ENCODE measurements around the gene OR10A5. TPM values are rescaled to one million over a fixed set of nuclear protein-coding genes. Genes with fewer than 3 reads are reported as not detected.
"Not testable (repeated sequence)": the region's sequence is repeated elsewhere in the genome, so short reads cannot be mapped to it uniquely, and the experiment has no call there.

Gene OR10A5
- total RNA-seq, 4 donors from 2014 or later = not detected

- TF ChIP-seq CTCF (IDR thresholded peaks at IDR 0.05) (no peak), POLR2A (IDR thresholded peaks at IDR 0.05) (no peak)
- Histone ChIP-seq H3K9me3 (no peaks in the 10 kb centered on the region), H3K36me3 (no peaks in the 10 kb centered on the region), H3K27ac (no peak overlapping the region), H3K4me1 (no peaks in the 10 kb centered on the region), H3K27me3 (no peaks in the 10 kb centered on the region), H3K4me3 (no peak overlapping the region)
- intact Hi-C loops (cut with DNase I) = no loop called here
- WGBS, 2 donors = 64 to 82% methylated on average over 1 of the region's 1 CpG
- DNase-seq = no peak
Observed at GRCh38 chr11:6871278-6871677, 25.8 kb downstream of the OR10A5 start.

DNA sequence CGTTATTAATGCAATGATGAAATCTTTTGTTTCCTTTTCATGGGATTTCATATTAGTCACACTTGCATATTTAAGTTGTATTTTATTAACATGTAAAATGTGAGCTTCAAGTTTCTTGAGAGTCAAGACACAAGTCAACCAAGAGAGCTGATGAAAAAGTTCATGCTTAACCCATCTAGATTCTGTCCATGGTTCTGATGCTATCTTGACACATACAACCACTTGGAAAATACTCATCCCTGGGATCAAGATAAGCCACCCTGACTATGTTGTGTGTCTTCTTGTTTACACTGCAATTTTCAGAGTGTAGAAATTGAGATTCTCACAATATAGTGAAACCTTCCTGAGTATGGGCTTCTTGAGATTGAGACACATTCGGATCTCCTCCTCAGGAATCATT lies 30.3 kb downstream of the OR10A5 start:
- 69 to 78% methylated on average over 2 of the region's 2 CpGs for WGBS, 2 donors
- H3K36me3 ChIP-seq = no peaks in the 10 kb centered on the region
- no peaks in the 10 kb centered on the region for H3K4me1 ChIP-seq
- no peak for DNase-seq
- no peak for TF ChIP-seq CTCF (IDR thresholded peaks at IDR 0.05)
- TF ChIP-seq POLR2A (IDR thresholded peaks at IDR 0.05) = no peak
- H3K9me3 ChIP-seq = no peaks in the 10 kb centered on the region
- H3K27me3 ChIP-seq = no peaks in the 10 kb centered on the region
- intact Hi-C loops (cut with DNase I) = no loop called here
- H3K4me3 ChIP-seq = no peak overlapping the region
- H3K27ac ChIP-seq = no peak overlapping the region

GRCh38 chr11:6876325-6876724 lies 30.8 kb downstream of the OR10A5 start, which contains the start of gene OR10A4:
Gene OR10A4 (plus strand): TSS chr11:6876625. CDS start chr11:6876648, 23 bp downstream.
- intact Hi-C loops (cut with DNase I) = no loop called here
- Histone ChIP-seq H3K36me3 (no peaks in the 10 kb centered on the region), H3K27me3 (no peaks in the 10 kb centered on the region), H3K27ac (no peak within 1 kb of the TSS), H3K9me3 (no peaks in the 10 kb centered on the region), H3K4me3 (no peak within 1 kb of the TSS), H3K4me1 (no peaks in the 10 kb centered on the region)
- TF ChIP-seq CTCF (IDR thresholded peaks at IDR 0.05) = no peak
- no peak for TF ChIP-seq POLR2A (IDR thresholded peaks at IDR 0.05)
- WGBS, 2 donors = 81 to 93% methylated on average over 1 of the region's 1 CpG
- DNase-seq = no peak

DNA sequence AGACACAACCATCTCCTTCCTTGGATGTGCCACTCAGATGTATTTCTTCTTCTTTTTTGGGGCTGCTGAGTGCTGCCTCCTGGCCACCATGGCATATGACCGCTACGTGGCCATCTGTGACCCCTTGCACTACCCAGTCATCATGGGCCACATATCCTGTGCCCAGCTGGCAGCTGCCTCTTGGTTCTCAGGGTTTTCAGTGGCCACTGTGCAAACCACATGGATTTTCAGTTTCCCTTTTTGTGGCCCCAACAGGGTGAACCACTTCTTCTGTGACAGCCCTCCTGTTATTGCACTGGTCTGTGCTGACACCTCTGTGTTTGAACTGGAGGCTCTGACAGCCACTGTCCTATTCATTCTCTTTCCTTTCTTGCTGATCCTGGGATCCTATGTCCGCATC lies 31.4 kb downstream of the OR10A5 start:
- Histone ChIP-seq H3K27me3 (no peaks in the 10 kb centered on the region), H3K9me3 (no peaks in the 10 kb centered on the region), H3K4me3 (no peak overlapping the region), H3K27ac (no peak overlapping the region), H3K36me3 (no peaks in the 10 kb centered on the region), H3K4me1 (no peaks in the 10 kb centered on the region)
- no peak for TF ChIP-seq POLR2A (IDR thresholded peaks at IDR 0.05)
- TF ChIP-seq CTCF (IDR thresholded peaks at IDR 0.05) = no peak
- WGBS, 2 donors = 82 to 87% methylated on average over 3 of the region's 3 CpGs
- intact Hi-C loops (cut with DNase I) = no loop called here
- no peak for DNase-seq

- Histone ChIP-seq H3K4me3 (no peak overlapping the region), H3K36me3 (no peaks in the 10 kb centered on the region), H3K27ac (no peak overlapping the region), H3K9me3 (no peaks in the 10 kb centered on the region), H3K27me3 (no peaks in the 10 kb centered on the region), H3K4me1 (no peaks in the 10 kb centered on the region)
- TF ChIP-seq CTCF (IDR thresholded peaks at IDR 0.05) (no peak), POLR2A (IDR thresholded peaks at IDR 0.05) (no peak)
- intact Hi-C loops (cut with DNase I) = no loop called here
- no peak for DNase-seq
Observed at GRCh38 chr11:6882751-6883150, 37.3 kb downstream of the OR10A5 start.

GRCh38 chr11:6887711-6888110 lies 42.2 kb downstream of the OR10A5 start:
- H3K36me3 ChIP-seq; H3K27ac ChIP-seq; H3K4me1 ChIP-seq; intact Hi-C loops (cut with DNase I); H3K27me3 ChIP-seq; DNase-seq; H3K9me3 ChIP-seq; H3K4me3 ChIP-seq: not testable (repeated sequence)
- 85 to 89% methylated on average over 5 of the region's 5 CpGs for WGBS, 2 donors

Data from esophagus squamous epithelium (tissue), 5 donors.